Measurements from ENCODE around the gene KLHL26. TPM values are rescaled to one million over a fixed set of nuclear protein-coding genes. Genes with fewer than 3 reads are reported as not detected.

The KLHL26 gene
- total RNA-seq, 1 experiment from 2014 or later, result 17.1 TPM

- no peak for DNase-seq (ENCODE audit: low read depth, low spot score)
- BruUV-seq (replicated peaks), result no TSS peak
- Histone ChIP-seq H3K27ac (ENCODE audit: low read depth, low read length) (no peak overlapping the region), H3K9me3 (ENCODE audit: control insufficient read depth in 1 of 2, insufficient read depth in 1 of 2, low read depth in 1 of 2, low read length in 2 of 2) (no peaks in the 10 kb centered on the region), H3K79me2 (ENCODE audit: insufficient read depth, low read length) (no peaks in the 10 kb centered on the region), H3K4me3 (replicated peaks in 1 of 2; ENCODE audit: low read depth in 1 of 2, low read length in 2 of 2) (no peak overlapping the region), H3K4me2 (ENCODE audit: low read length) (no peak overlapping the region), H3K9ac (ENCODE audit: low read length) (no peak overlapping the region), H3K36me3 (ENCODE audit: control insufficient read depth in 1 of 2, insufficient read depth in 2 of 2, low read length in 2 of 2) (no peaks in the 10 kb centered on the region), H4K20me1 (ENCODE audit: insufficient read depth) (no peaks in the 10 kb centered on the region), H3K27me3 (ENCODE audit: insufficient read depth, low read length) (no peaks in the 10 kb centered on the region), H3K9me2 (ENCODE audit: insufficient read depth) (no peaks in the 10 kb centered on the region), H3K4me1 (ENCODE audit: control insufficient read depth in 1 of 2, insufficient read depth in 2 of 2, low read length in 2 of 2) (no peaks in the 10 kb centered on the region), H2AFZ (ENCODE audit: low read depth, low read length, poor library complexity, severe bottlenecking) (no peak overlapping the region)
- ChIA-PET CTCF (no interaction called here), POLR2A (no interaction called here), RAD21 (ENCODE audit: low non-redundant PET in 1 of 2, low total read pairs in 2 of 2, uncharacterized antibody in 2 of 2, unreplicated experiment in 2 of 2) (no interaction called here)
- TF ChIP-seq CBX3 (IDR thresholded peaks at IDR 0.05; ENCODE audit: low read depth), result no peak
- intact Hi-C loops (cut with micrococcal nuclease), result no loop called here
- ATAC-seq, result no peak
Measured at GRCh38 chr19:18629166-18630088, 7.4 kb upstream of the KLHL26 start.

DNA sequence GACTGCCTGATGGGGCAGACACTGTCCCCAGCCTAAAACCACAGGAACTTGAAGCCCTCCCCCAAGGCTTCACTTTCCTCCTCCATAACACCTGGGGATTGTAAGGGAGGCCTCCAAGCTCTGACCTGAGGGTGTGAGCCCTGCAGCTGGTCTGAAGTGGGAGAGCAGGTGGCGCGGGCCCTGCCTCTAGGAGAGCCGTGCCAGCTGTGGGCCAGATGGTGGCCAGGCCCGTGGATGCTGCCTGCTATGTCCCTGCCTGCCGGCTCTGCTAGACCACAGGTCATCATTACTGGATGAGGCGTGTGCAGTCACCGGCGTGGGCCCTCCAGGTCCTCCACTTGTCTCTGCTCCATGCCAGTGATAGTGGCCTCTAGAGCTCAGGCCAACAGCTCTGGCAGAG lies 3.5 kb upstream of the KLHL26 start:
- Histone ChIP-seq H3K9me2 (ENCODE audit: insufficient read depth) (no peaks in the 10 kb centered on the region), H3K27me3 (ENCODE audit: insufficient read depth, low read length) (no peaks in the 10 kb centered on the region), H3K9ac (ENCODE audit: low read length) (no peak overlapping the region), H3K4me2 (ENCODE audit: low read length) (no peak overlapping the region), H3K9me3 (ENCODE audit: control insufficient read depth in 1 of 2, insufficient read depth in 1 of 2, low read depth in 1 of 2, low read length in 2 of 2) (no peaks in the 10 kb centered on the region), H3K36me3 (ENCODE audit: control insufficient read depth in 1 of 2, insufficient read depth in 2 of 2, low read length in 2 of 2) (no peaks in the 10 kb centered on the region), H3K4me1 (ENCODE audit: control insufficient read depth in 1 of 2, insufficient read depth in 2 of 2, low read length in 2 of 2) (peaks cover 9 to 26% of the 10 kb centered on the region in 2 experiments), H3K79me2 (ENCODE audit: insufficient read depth, low read length) (peaks cover 14% of the 10 kb centered on the region), H3K4me3 (replicated peaks in 1 of 2; ENCODE audit: low read depth in 1 of 2, low read length in 2 of 2) (no peak overlapping the region), H2AFZ (ENCODE audit: low read depth, low read length, poor library complexity, severe bottlenecking) (no peak overlapping the region), H3K27ac (ENCODE audit: low read depth, low read length) (no peak overlapping the region), H4K20me1 (ENCODE audit: insufficient read depth) (no peaks in the 10 kb centered on the region)
- POLR2A ChIA-PET, result no interaction called here
- DNase-seq (ENCODE audit: low read depth, low spot score) (no peak), ATAC-seq (no peak)
- RAD21 ChIA-PET (ENCODE audit: low non-redundant PET in 1 of 2, low total read pairs in 2 of 2, uncharacterized antibody in 2 of 2, unreplicated experiment in 2 of 2), result no interaction called here
- CTCF ChIA-PET, result no interaction called here
- TF ChIP-seq SRF (IDR thresholded peaks at IDR 0.05; ENCODE audit: low read depth) (no peak), EZH2 (IDR thresholded peaks at IDR 0.05) (no peak), EZH2phosphoT487 (IDR thresholded peaks at IDR 0.05; ENCODE audit: borderline replicate concordance) (no peak), JUND (IDR thresholded peaks at IDR 0.05) (no peak), YY1 (IDR thresholded peaks at IDR 0.05; ENCODE audit: extremely low read depth, insufficient replicate concordance, low read depth, low read length) (no peak), POLR2AphosphoS5 (IDR thresholded peaks at IDR 0.05; ENCODE audit: low read depth, low read length) (no peak)
- intact Hi-C loops (cut with micrococcal nuclease), result no loop called here
- BruUV-seq (replicated peaks), result no TSS peak

Data from HCT116 (cell line).